RWPE1 (cell line): ENCODE data around the gene TTC28.
"Not testable (repeated sequence)": the region's sequence is repeated elsewhere in the genome, so short reads cannot be mapped to it uniquely, and the experiment has no call there.

Experiments
- CTCF ChIA-PET: fragments of 350-600 bp; sonication (Branson Sonifier 250); formaldehyde crosslinking; extraction: SDS; loops from one replicate; lab custom pipeline; 2021; lab: Yijun Ruan, JAX
- POLR2A ChIA-PET: fragments of 400-600 bp; formaldehyde crosslinking; extraction: SDS; loops from one replicate; lab custom pipeline; 2020; ENCODE audit warnings: antibody characterized with exemption; ENCODE audit not compliant: low non-redundant PET; lab: Yijun Ruan, JAX
- DNase-seq: peaks from one replicate; pipeline ENCODE4 v3.0.0; 2012; ENCODE audit warnings: low spot score
- H3K27ac ChIP-seq: fragments of 450-650 bp; 2 replicates; pipeline ENCODE4 v1.5.1; 2017
- TF ChIP-seq, protein P1 (sequence below): fragments of 450-650 bp; conservative IDR thresholded peaks from 2 replicates; pipeline ENCODE4 v1.5.1; 2017; ENCODE audit warnings: low read depth, mild to moderate bottlenecking

The TTC28 gene

DNA sequence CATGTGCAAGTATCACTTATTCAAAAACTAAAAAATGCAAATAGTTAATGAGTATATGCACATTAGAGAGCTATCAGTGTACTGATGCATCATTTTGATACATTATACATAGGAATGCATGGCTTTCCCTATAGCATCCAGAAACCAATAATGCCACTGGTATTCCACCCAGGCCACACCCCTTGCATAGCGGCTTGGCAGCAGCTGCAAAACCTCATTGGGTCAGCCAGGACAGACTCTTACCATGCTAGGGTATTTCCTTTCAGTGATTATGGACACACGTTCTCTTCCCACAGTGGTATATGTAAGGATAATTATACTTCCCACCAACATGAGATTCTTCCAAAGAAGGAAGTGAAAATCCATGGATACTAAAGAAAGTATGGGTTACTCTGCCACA lies 614.7 kb downstream of the TTC28 start:
- H3K27ac ChIP-seq, result no peak overlapping the region
- TF ChIP-seq, protein P1, sequence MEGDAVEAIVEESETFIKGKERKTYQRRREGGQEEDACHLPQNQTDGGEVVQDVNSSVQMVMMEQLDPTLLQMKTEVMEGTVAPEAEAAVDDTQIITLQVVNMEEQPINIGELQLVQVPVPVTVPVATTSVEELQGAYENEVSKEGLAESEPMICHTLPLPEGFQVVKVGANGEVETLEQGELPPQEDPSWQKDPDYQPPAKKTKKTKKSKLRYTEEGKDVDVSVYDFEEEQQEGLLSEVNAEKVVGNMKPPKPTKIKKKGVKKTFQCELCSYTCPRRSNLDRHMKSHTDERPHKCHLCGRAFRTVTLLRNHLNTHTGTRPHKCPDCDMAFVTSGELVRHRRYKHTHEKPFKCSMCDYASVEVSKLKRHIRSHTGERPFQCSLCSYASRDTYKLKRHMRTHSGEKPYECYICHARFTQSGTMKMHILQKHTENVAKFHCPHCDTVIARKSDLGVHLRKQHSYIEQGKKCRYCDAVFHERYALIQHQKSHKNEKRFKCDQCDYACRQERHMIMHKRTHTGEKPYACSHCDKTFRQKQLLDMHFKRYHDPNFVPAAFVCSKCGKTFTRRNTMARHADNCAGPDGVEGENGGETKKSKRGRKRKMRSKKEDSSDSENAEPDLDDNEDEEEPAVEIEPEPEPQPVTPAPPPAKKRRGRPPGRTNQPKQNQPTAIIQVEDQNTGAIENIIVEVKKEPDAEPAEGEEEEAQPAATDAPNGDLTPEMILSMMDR, result no peak
- ChIA-PET POLR2A (no interaction called here), CTCF (interaction anchor here (0.7 to 0.9 kb wide), 2 partner anchors 13 to 180 kb away, joined by 3 to 5 read pairs; no protein-coding TSS in a partner anchor)
- no peak for DNase-seq

DNA sequence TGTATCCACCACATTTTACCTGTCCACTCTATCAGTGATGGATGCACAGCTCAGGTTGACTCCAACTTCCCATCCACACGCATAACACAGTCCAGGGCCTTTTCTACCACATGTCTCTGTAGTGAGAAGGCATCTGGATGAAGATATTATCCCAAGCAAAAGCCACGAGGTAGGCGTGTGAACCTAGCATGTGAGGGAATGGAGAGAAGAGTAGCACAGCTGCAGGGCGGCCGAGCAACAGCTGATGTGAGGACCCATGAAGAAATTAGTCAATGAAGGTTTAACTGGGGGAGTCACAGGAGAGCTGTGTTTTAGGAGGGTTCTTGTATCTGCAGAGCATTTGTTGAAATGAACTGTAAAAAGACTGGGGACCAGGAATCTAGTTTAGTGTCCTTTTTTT lies 616.0 kb downstream of the TTC28 start:
- ChIA-PET CTCF (interaction anchor here (1.0 kb wide), 1 partner anchor 11 kb away, joined by 3 read pairs; no protein-coding TSS in a partner anchor), POLR2A (no interaction called here)
- TF ChIP-seq, protein P1, result no peak
- DNase-seq, result no peak
- H3K27ac ChIP-seq, result no peak overlapping the region

DNA sequence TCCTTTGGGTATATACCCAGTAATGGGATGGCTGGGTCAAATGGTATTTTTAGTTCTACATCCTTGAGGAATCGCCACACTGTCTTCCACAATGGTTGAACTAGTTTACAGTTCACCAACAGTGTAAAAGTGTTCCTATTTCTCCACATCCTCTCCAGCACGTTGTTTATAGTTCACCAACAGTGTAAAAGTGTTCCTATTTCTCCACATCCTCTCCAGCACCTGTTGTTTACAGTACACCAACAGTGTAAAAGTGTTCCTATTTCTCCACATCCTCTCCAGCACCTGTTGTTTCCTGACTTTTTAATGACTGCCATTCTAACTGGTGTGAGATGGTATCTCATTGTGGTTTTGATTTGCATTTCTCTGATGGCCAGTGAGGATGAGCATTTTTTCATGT lies 619.0 kb downstream of the TTC28 start:
- H3K27ac ChIP-seq, POLR2A ChIA-PET, CTCF ChIA-PET, DNase-seq: not testable (repeated sequence)

DNA sequence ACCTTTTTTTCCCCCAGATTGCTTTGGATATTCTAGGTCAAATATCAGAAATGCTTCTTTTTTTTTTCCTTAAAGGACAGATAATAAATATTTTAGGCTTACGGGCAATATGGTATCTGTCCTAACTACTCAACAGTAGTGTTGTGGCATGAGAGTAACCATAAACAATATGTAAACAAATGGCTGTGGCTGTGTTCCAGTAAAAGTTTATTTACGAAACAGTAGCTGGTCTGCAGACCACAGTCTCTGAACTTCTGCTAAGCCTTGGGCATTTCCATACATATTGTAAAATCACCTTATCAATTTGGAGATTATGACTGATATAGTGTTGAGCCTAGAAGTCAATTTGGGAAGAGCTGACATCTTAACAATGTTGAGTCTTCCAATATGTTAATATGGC lies 621.6 kb downstream of the TTC28 start:
- TF ChIP-seq, protein P1, result no peak
- CTCF ChIA-PET, result interaction anchor here (0.7 kb wide), 1 partner anchor 739 kb away, joined by 6 read pairs; no protein-coding TSS in a partner anchor
- POLR2A ChIA-PET, result no interaction called here
- no peak for DNase-seq
- no peak overlapping the region for H3K27ac ChIP-seq

DNA sequence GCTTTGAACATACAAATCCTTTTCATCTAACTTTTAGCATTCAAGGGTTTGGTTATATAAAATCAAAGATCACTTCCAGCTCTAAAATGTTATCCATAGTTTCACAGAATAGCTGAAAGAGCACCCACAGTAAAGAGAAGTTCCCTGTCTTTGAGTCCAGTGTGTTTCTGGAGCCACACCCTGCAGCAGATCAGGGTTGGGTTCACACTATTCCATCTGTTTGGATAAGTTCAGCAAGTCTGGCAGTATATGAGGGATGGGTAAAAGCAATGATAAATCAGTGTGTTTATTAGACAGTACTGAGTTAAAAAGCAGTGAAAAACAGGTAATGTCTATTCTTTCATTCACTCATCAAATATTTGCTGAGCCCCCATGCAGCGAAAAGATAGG lies 624.8 kb downstream of the TTC28 start:
- ChIA-PET CTCF (no interaction called here), POLR2A (no interaction called here)
- H3K27ac ChIP-seq, result no peak overlapping the region
- no peak for DNase-seq
- TF ChIP-seq, protein P1, result no peak

DNA sequence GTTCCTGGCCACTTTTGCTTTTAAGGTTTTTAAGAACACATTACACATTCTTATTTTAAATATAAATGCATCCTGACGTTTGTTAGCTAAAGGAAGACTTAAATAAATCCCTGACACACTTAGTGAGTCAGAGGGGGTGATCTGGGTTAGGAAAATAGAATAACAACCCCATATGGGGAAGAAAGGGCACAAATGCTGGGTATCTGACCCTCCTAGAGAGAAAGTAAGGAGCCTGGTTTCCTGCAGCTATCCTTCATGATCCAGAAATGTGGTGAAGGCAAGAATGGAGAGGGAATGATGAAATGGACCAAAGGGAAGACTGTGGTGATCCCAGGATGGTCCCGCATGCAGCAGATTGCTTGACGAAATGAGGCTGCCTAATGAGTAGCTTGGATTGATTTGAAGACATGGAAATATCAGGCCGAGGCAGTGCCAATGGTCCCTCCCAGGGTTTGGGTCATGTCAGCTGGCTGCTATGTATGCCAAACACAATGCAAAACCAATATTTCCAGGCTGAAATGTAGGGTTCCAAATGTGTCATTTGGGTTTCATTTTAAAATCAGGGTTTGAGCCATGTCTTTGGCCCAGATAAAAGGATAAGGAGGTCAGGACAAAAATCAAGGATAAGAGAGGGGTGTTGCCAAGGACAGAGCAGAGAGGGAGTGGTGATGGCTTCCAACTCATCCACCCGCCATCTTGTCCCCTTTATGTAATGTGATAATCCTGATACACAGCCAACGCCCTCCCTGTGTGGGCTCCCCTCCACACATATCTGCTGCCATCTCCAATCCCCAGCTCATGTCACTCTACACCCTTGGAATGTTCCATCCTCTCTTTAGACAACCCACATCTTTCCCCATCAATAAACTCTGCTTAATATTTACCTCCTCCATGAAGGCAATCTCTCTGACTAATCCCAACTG lies 625.5 kb downstream of the TTC28 start:
- ChIA-PET POLR2A (no interaction called here), CTCF (interaction anchor here (0.8 kb wide), 1 partner anchor 537 kb away, joined by 3 read pairs; no protein-coding TSS in a partner anchor)
- TF ChIP-seq, protein P1, result no peak
- no peak for DNase-seq
- H3K27ac ChIP-seq, result no peak overlapping the region

DNA sequence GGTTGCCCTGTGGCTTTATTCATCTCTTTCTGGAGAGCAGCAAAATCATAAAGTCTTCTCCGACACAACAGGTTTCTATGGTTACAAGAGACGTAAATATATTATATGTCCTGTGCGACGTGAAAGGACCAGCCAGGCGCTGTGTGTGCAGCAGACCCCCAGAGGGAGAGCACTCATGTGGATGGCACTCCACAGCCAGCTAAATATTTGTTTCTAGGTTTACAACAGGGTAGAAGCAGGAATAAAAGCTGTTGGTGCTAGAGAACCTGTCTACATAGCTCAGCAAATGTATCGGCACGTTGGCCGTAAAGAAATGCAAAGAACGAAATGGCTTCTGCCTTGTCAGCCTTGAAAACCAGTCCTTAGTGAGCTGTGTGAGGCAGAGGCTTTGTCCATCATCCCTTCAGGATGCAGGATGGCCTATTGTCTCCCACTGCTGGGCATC lies 626.8 kb downstream of the TTC28 start:
- ChIA-PET CTCF (interaction anchor here (0.8 to 1.3 kb wide), 5 partner anchors 10 to 552 kb away, joined by 3 to 5 read pairs (median 3); no protein-coding TSS in a partner anchor), POLR2A (no interaction called here)
- H3K27ac ChIP-seq, result no peak overlapping the region
- TF ChIP-seq, protein P1, result no peak
- no peak for DNase-seq
